Prostate gland (tissue), 2 donors: ENCODE data around the gene PAXX. TPM values are rescaled to one million over a fixed set of nuclear protein-coding genes. Genes with fewer than 3 reads are reported as not detected.

Source experiments
- DNase-seq: peaks from one replicate; pipeline ENCODE4 v3.0.0-alpha.2; 2019; ENCODE audit warnings: low spot score
- H3K27ac ChIP-seq, 2 donors: fragments of 200-600 bp; sonication (generic); 2 replicates each; pipeline ENCODE4 v1.5.1; 2017 to 2019
- H3K27me3 ChIP-seq: fragments of 200-600 bp; sonication (generic); replicated peaks from 2 replicates; pipeline ENCODE4 v1.5.1; 2019; ENCODE audit not compliant: insufficient read depth
- H3K36me3 ChIP-seq, 2 donors: fragments of 200-600 bp; sonication (generic); 1 replicate in 1 of 2; 2 replicates in 1 of 2; pipeline versions ENCODE4 v1.5.1 to v1.8.1; 2017 to 2019
- H3K4me1 ChIP-seq: fragments of 200-600 bp; sonication (generic); replicated peaks from 2 replicates; pipeline ENCODE4 v1.5.1; 2019
- H3K4me3 ChIP-seq, 2 donors: fragments of 200-600 bp; sonication (generic); 2 replicates each; pipeline ENCODE4 v1.5.1; 2017 to 2019
- H3K9me3 ChIP-seq: fragments of 200-600 bp; sonication (generic); 2 replicates; pipeline ENCODE4 v1.5.1; 2017
- CTCF ChIP-seq, 4 experiments: fragments of 200-600 bp in 2 of 4; fragments of 450-650 bp in 2 of 4; sonication (generic) in 2 of 4; IDR thresholded peaks; 1 replicate in 3 of 4; 2 replicates in 1 of 4; pipeline ENCODE4 v1.5.1; 2016 to 2019; ENCODE audit warnings: antibody characterized with exemption in 4 of 4, mild to moderate bottlenecking in 2 of 4, moderate library complexity in 2 of 4
- POLR2A ChIP-seq: fragments of 450-650 bp; IDR thresholded peaks from one replicate; pipeline ENCODE4 v1.6.1; 2016; ENCODE audit warnings: antibody characterized with exemption, mild to moderate bottlenecking
- POLR2AphosphoS5 ChIP-seq: sonication (generic); formaldehyde crosslinking; IDR thresholded peaks from one replicate; pipeline ENCODE4 v1.6.1; 2017; ENCODE audit warnings: antibody characterized with exemption
- WGBS: methylation state at CpG from one replicate; pipeline ENCODE4 v1.1.5; 2018; 5-methylcytosine and 5-hydroxymethylcytosine counted together
- intact Hi-C: fragments of 100-400 bp; cut with DNase I; formaldehyde crosslinking; loops from one replicate; pipeline ENCODE4 v1.14.2; 2022
- total RNA-seq, 2 donors: library from RNA; depleted of rRNA; stranded (reverse); fragments of >200 nt; gene quantifications; one replicate each; pipeline ENCODE4 v1.1.0, GENCODE V29; 2016

Gene PAXX
- total RNA-seq, 2 donors from 2014 or later = 61.6 to 71.8 TPM

GRCh38 chr9:136963341-136963740 lies 28.9 kb upstream of the PAXX start:
- Histone ChIP-seq H3K27ac (no peak overlapping the region), H3K9me3 (no peaks in the 10 kb centered on the region), H3K36me3 (no peaks in the 10 kb centered on the region), H3K4me3 (no peak overlapping the region), H3K27me3 (no peaks in the 10 kb centered on the region), H3K4me1 (peaks cover 9% of the 10 kb centered on the region)
- no peak for TF ChIP-seq POLR2AphosphoS5
- no peak for TF ChIP-seq POLR2A
- intact Hi-C loops = no loop called here
- no peak for DNase-seq
- 89% methylated on average over 15 of the region's 15 CpGs for WGBS

- Histone ChIP-seq H3K4me3 (no peak overlapping the region), H3K9me3 (no peaks in the 10 kb centered on the region), H3K4me1 (peaks cover 9% of the 10 kb centered on the region), H3K36me3 (no peaks in the 10 kb centered on the region), H3K27me3 (no peaks in the 10 kb centered on the region), H3K27ac (no peak overlapping the region)
- intact Hi-C loops = no loop called here
- no peak for DNase-seq
- WGBS = 93% methylated on average over 12 of the region's 12 CpGs
- TF ChIP-seq CTCF (IDR thresholded peaks at IDR 0.05) (no peak), POLR2AphosphoS5 (no peak), POLR2A (no peak)
Measured at GRCh38 chr9:136963751-136964150, 28.5 kb upstream of the PAXX start.

- intact Hi-C loops = no loop called here
- peaks cover 9% of the 10 kb centered on the region for H3K4me1 ChIP-seq
- TF ChIP-seq POLR2AphosphoS5 = no peak
- TF ChIP-seq POLR2A = no peak
- no peak for TF ChIP-seq CTCF (IDR thresholded peaks at IDR 0.05)
- WGBS = 62% methylated on average over 22 of the region's 22 CpGs
- H3K36me3 ChIP-seq = no peaks in the 10 kb centered on the region
- no peaks in the 10 kb centered on the region for H3K9me3 ChIP-seq
- no peak overlapping the region for H3K4me3 ChIP-seq
- H3K27ac ChIP-seq = no peak overlapping the region
- DNase-seq = no peak
- H3K27me3 ChIP-seq = no peaks in the 10 kb centered on the region
Measured at GRCh38 chr9:136964171-136964689, 28.0 kb upstream of the PAXX start.

GRCh38 chr9:136964833-136965422 lies 27.3 kb upstream of the PAXX start:
- H3K36me3 ChIP-seq = no peaks in the 10 kb centered on the region
- no peaks in the 10 kb centered on the region for H3K9me3 ChIP-seq
- intact Hi-C loops = no loop called here
- no peak for DNase-seq
- H3K27me3 ChIP-seq = no peaks in the 10 kb centered on the region
- WGBS = 88% methylated on average over 26 of the region's 26 CpGs
- peaks cover 9% of the 10 kb centered on the region for H3K4me1 ChIP-seq
- no peak overlapping the region for H3K4me3 ChIP-seq
- H3K27ac ChIP-seq = no peak overlapping the region
- no peak for TF ChIP-seq CTCF (IDR thresholded peaks at IDR 0.05)
- TF ChIP-seq POLR2AphosphoS5 = no peak

- 17% methylated on average over 23 of the region's 23 CpGs for WGBS
- Histone ChIP-seq H3K4me3 (no peak overlapping the region), H3K4me1 (peaks cover 9% of the 10 kb centered on the region), H3K36me3 (no peaks in the 10 kb centered on the region), H3K27me3 (no peaks in the 10 kb centered on the region), H3K27ac (no peak overlapping the region), H3K9me3 (no peaks in the 10 kb centered on the region)
- intact Hi-C loops = no loop called here
- no peak for DNase-seq
- no peak for TF ChIP-seq POLR2AphosphoS5
- TF ChIP-seq CTCF (IDR thresholded peaks at IDR 0.05) = no peak
- no peak for TF ChIP-seq POLR2A
Measured at GRCh38 chr9:136965771-136966484, 26.3 kb upstream of the PAXX start.
